GM23338 (cell line): ENCODE measurements around the gene NR2C2. TPM values are rescaled to one million over a fixed set of nuclear protein-coding genes. Genes with fewer than 3 reads are reported as not detected.

Experiments
- ATAC-seq: fragments of 200-7000 bp; cut with Tn5 transposase; 3 replicates; pipeline ENCODE4 v1.9.1; 2020
- DNase-seq: peaks from one replicate; pipeline ENCODE4 v3.0.0-alpha.2; 2015; ENCODE audit warnings: low spot score
- H2AFZ ChIP-seq: fragments of 200-600 bp; sonication (generic); 2 replicates; pipeline ENCODE4 v1.8.0; 2016; ENCODE audit warnings: antibody characterized with exemption, mild to moderate bottlenecking, moderate library complexity
- H3F3A ChIP-seq: fragments of 200-600 bp; sonication (generic); replicated peaks from 2 replicates; pipeline ENCODE4 v1.8.0; 2017; ENCODE audit warnings: antibody characterized with exemption, mixed run types, low read depth
- H3K27ac ChIP-seq: fragments of 200-600 bp; sonication (generic); 2 replicates; pipeline ENCODE4 v1.6.1; 2016; ENCODE audit warnings: low read depth
- H3K27me3 ChIP-seq: fragments of 200-600 bp; sonication (generic); 2 replicates; pipeline ENCODE4 v1.8.0; 2016; ENCODE audit warnings: mild to moderate bottlenecking, mixed run types, moderate library complexity; ENCODE audit not compliant: insufficient read depth
- H3K36me3 ChIP-seq: fragments of 200-600 bp; sonication (generic); 2 replicates; pipeline ENCODE4 v1.8.0; 2016; ENCODE audit warnings: mild to moderate bottlenecking; ENCODE audit not compliant: insufficient read depth
- H3K4me1 ChIP-seq: fragments of 200-600 bp; sonication (generic); 2 replicates; pipeline ENCODE4 v1.8.0; 2016; ENCODE audit warnings: mild to moderate bottlenecking, moderate library complexity; ENCODE audit not compliant: insufficient read depth
- H3K4me2 ChIP-seq: fragments of 200-600 bp; sonication (generic); 2 replicates; pipeline ENCODE4 v1.7.1; 2017; ENCODE audit warnings: mixed run types
- H3K4me3 ChIP-seq: fragments of 200-600 bp; sonication (generic); 2 replicates; pipeline ENCODE4 v1.6.1; 2016; ENCODE audit warnings: mixed run types
- H3K79me2 ChIP-seq: fragments of 200-600 bp; sonication (generic); replicated peaks from 2 replicates; pipeline ENCODE4 v1.8.0; 2017; ENCODE audit warnings: mild to moderate bottlenecking; ENCODE audit not compliant: insufficient read depth
- H3K9me2 ChIP-seq: fragments of 200-600 bp; sonication (generic); 2 replicates; pipeline ENCODE4 v1.8.0; 2017; ENCODE audit not compliant: insufficient read depth
- H4K20me1 ChIP-seq: fragments of 200-600 bp; sonication (generic); replicated peaks from 2 replicates; pipeline ENCODE4 v1.8.0; 2017; ENCODE audit warnings: mild to moderate bottlenecking; ENCODE audit not compliant: insufficient read depth
- H3K27ac Mint-ChIP-seq: 2 replicates; pipeline ENCODE4 v1.8.0; 2020; ENCODE audit warnings: inconsistent platforms, mild to moderate bottlenecking, moderate library complexity, mixed read lengths
- H3K27me3 Mint-ChIP-seq: 3 replicates; pipeline ENCODE4 v1.8.0; 2022; ENCODE audit warnings: low read depth, mild to moderate bottlenecking, moderate library complexity, mixed read lengths, inconsistent platforms; ENCODE audit not compliant: insufficient read depth, poor library complexity
- H3K36me3 Mint-ChIP-seq: 3 replicates; pipeline ENCODE4 v1.8.0; 2021; ENCODE audit warnings: low read depth, mild to moderate bottlenecking, inconsistent platforms, moderate library complexity, mixed read lengths
- H3K4me1 Mint-ChIP-seq: 3 replicates; pipeline ENCODE4 v1.8.0; 2020; ENCODE audit warnings: mild to moderate bottlenecking, inconsistent platforms, mixed read lengths
- H3K4me3 Mint-ChIP-seq: 3 replicates; pipeline ENCODE4 v1.8.0; 2021; ENCODE audit warnings: moderate library complexity, mild to moderate bottlenecking, inconsistent platforms, mixed read lengths
- H3K9me3 Mint-ChIP-seq: 3 replicates; pipeline ENCODE4 v1.8.0; 2020; ENCODE audit warnings: moderate library complexity, mild to moderate bottlenecking, inconsistent platforms, mixed read lengths
- ETS1 ChIP-seq: IDR thresholded peaks from 2 replicates; pipeline ENCODE4 v1.6.1; 2016; ENCODE audit warnings: antibody characterized with exemption
- EZH2 ChIP-seq: fragments of 200-600 bp; sonication (generic); IDR thresholded peaks from one replicate; pipeline ENCODE4 v1.8.0; 2017; ENCODE audit warnings: antibody characterized with exemption, mild to moderate bottlenecking, low read depth; ENCODE audit not compliant: unreplicated experiment
- EZH2phosphoT487 ChIP-seq: fragments of 200-600 bp; sonication (generic); IDR thresholded peaks from one replicate; pipeline ENCODE4 v1.8.1; 2018; ENCODE audit warnings: antibody characterized with exemption; ENCODE audit not compliant: unreplicated experiment
- JUNB ChIP-seq: IDR thresholded peaks from one replicate; pipeline ENCODE4 v1.6.1; 2016; ENCODE audit warnings: antibody characterized with exemption; ENCODE audit not compliant: unreplicated experiment
- NANOG ChIP-seq: IDR thresholded peaks from 2 replicates; pipeline ENCODE4 v1.6.1; 2016; ENCODE audit warnings: antibody characterized with exemption, borderline replicate concordance
- REST ChIP-seq: IDR thresholded peaks from one replicate; pipeline ENCODE4 v1.6.1; 2018; ENCODE audit warnings: antibody characterized with exemption; ENCODE audit not compliant: unreplicated experiment
- STAT1 ChIP-seq: IDR thresholded peaks from one replicate; pipeline ENCODE4 v1.6.1; 2016; ENCODE audit warnings: antibody characterized with exemption; ENCODE audit not compliant: unreplicated experiment
- ZNF114 ChIP-seq: fragments of 250-450 bp; sonication (Bioruptor Pico); IDR thresholded peaks from 2 replicates; pipeline ENCODE4 v1.5.0; 2020; ENCODE audit warnings: mild to moderate bottlenecking, moderate library complexity
- ZNF331 ChIP-seq: fragments of 250-450 bp; sonication (Bioruptor Pico); IDR thresholded peaks from 2 replicates; pipeline ENCODE4 v1.5.0; 2020; ENCODE audit warnings: low read depth, mild to moderate bottlenecking, moderate library complexity
- ZNF462 ChIP-seq: fragments of 250-450 bp; sonication (Bioruptor Pico); IDR thresholded peaks from 2 replicates; pipeline ENCODE4 v1.5.0; 2020; ENCODE audit warnings: mild to moderate bottlenecking, moderate library complexity
- polyA plus RNA-seq: library from polyadenylated mRNA; unstranded; fragments of >200 nt; fragmentation: Nextera tagmentation; extraction: Ambion mirVana; gene quantifications from 2 replicates; pipeline ENCODE4 v1.2.1, GENCODE V29; 2016
- total RNA-seq: library from RNA; depleted of rRNA; stranded (reverse); fragments of >200 nt; shearing (Covaris generic); gene quantifications from 2 replicates; pipeline ENCODE4 v1.2.3, GENCODE V29; 2014

NR2C2 gene
- total and polyA plus RNA-seq, 2 experiments from 2014 or later, result 12.0 to 57.2 TPM

GRCh38 chr3:15097891-15098290 lies 150.5 kb downstream of the NR2C2 start:
- H3K4me3 Mint-ChIP-seq, result peak overlapping the region; percentile 95
- peaks cover 11% of the 10 kb centered on the region for H3K4me1 Mint-ChIP-seq
- peaks cover 8% of the 10 kb centered on the region for H3K27me3 Mint-ChIP-seq
- Histone ChIP-seq H2AFZ (no peak overlapping the region), H3K9me2 (0 out of 2 replicates have a peak, but pooled peaks cover under 1% of the 10 kb centered on the region), H3F3A (no peaks in the 10 kb centered on the region), H3K27me3 (no peaks in the 10 kb centered on the region), H3K79me2 (peaks cover 19% of the 10 kb centered on the region), H3K4me1 (no peaks in the 10 kb centered on the region), H3K27ac (no peak overlapping the region), H3K4me3 (peak overlapping the region; percentile 95), H4K20me1 (no peaks in the 10 kb centered on the region), H3K4me2 (peak overlapping the region; percentile 98), H3K36me3 (peaks cover 7% of the 10 kb centered on the region; the same call in 1 of the 2 replicates)
- H3K9me3 Mint-ChIP-seq, result no peaks in the 10 kb centered on the region
- no peak overlapping the region for H3K27ac Mint-ChIP-seq
- no peak for DNase-seq
- TF ChIP-seq REST (no peak), EZH2phosphoT487 (no peak), EZH2 (no peak), JUNB (no peak), ZNF331 (CRISPR knock-in tag) (no peak), ETS1 (no peak), ZNF114 (CRISPR knock-in tag) (no peak), ZNF462 (CRISPR knock-in tag) (no peak), NANOG (no peak), STAT1 (no peak)
- ATAC-seq, result no peak
- peaks cover 7% of the 10 kb centered on the region; the same call in 2 of the 3 replicates for H3K36me3 Mint-ChIP-seq
